ENCODE measurements around the gene HBEGF.

Gene HBEGF

DNA sequence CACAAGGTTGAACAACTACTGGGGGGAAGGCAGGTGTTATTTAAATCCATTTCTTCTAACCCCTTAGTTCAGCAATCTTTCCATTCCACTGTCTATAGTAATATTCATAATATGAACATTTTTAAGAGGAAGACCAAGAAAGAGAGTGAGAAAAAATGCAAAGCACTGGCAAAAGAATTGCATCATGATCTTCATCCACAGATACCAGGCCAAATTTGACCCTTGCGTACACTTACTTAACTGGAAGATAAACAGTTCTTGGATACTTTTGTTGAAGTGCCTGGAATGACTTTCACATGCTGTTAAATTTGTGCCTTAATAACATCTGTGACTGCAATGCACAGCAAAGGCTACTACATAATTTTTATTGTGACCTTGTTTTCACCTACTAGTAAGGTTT, 45.3 kb downstream of the HBEGF start:
- no peak for DNase-seq

DNA sequence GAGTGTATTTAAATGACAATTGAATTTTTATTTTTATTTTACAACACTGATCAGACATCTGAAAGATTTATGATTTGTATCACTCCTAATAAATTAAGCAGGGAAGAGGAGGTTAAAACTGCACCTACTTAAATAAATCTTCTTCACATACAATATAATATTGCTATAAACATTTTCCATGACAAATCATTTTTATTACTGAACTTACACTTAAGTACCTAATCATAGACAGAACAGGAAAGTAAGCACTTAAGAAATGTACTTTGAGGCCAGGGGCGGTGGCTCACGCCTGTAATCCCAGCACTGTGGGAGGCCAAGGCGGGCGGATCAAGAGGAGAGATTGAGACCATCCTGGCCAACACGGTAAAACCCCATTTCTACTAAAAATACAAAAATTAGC, 47.3 kb downstream of the HBEGF start:
- DNase-seq, result no peak

DNA sequence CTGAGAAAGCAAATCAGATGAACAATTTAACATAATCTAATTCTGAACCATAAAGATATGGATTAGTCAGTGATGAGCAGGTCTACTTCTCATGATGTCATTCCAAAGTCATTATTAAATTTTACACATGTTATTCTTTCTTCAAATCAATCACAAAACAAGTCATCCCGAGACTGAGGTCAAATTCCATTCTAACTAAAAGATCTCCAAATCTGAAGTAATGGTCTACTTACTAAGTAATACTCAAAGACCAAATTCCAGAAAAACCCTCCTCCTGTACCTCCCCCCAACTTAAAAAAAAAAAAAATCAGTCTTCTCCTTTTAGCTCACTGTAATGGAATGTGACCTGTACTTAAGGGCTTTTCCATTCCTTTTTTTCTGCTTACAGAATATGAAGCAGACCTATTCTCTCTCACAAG, 48.2 kb downstream of the HBEGF start:
- no peak for DNase-seq

DNA sequence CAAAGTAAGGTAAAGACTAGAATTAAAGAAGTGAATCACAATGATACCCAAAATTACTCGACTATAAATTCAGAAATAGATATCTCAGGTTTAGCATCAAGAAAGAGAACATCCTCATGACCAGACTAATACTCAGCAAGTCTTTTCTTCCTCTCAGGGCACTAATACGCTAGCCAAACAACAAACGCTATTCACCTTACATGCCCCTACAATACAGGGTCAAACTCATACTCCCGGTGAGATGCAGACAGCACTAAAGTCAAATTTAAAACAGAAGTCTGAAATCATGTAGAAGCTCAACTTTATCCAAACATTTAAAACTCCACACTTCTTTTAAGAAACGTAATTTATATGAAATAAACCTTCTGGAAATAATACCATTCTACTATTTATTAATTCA, 49.1 kb downstream of the HBEGF start:
- no peak for DNase-seq

DNA sequence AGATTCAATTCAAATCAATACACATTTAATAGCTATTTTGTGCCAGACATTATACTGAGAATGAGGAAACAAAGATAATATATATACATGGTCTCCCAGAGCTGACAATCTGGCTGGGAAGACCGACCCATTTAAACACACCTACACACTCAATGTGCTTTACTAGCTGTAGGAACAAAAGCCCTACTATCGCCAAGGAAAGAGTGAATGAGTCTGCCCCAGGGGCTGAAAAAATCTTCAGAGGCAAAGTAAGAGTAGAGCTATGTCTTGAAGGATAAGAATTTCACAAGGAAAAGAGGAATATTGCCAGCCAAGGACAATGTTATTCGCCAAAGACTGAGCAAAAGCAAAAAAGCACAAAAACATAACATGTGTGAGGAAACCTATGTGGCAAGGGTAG, 50.1 kb downstream of the HBEGF start:
- DNase-seq, result no peak

DNA sequence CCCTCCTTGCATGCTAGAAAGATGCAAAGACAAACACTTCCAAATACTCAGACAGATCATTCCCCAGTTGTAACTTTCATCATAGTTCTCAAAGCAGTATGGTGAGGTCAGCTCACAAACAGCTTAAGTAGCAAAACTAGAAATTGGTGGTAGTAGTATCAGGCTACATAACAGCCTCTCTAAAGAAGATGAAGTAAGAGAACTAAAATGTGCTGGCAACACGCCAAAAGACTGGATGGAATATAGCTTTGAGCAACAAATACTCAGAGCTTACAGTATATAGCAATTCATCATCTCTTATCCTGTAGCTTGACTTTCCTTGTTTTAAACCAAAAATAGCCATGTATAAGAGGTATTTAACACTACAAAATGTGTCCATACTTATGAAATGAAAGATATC, 51.0 kb downstream of the HBEGF start:
- peak in 1 of 2 experiments; percentile 24 for DNase-seq

DNA sequence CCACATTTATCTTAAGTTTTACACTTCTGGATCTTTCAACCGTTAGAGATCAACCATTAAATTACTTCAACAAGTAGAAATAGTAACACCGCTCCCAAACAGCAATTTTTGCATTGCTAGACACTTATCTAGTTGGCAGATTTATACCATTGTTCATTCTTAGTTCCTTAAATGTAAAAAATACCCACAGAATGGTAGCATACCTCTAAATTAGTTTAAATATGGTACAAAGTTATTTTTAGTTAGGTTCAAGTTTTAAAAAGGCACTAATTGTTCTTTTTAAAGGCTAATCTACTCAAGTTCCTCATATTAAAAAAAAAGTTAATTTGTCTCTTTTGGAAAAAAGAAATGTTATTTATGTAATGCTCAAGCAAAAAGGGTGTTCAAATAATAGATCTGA, 51.6 kb downstream of the HBEGF start:
- no peak for DNase-seq

DNA sequence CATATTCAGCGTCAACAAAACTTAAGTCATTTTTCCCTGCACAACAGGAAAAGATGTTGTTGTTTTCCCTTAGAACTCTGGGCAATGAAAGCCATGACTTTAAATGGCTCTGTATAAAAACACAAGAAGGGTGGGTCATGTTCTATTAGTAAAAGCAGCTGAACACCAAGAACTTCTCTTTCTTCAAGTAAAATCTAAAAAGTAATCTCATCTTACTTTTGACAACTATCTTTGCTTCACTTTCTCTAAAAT, 52.6 kb downstream of the HBEGF start:
- DNase-seq, result no peak

DNA sequence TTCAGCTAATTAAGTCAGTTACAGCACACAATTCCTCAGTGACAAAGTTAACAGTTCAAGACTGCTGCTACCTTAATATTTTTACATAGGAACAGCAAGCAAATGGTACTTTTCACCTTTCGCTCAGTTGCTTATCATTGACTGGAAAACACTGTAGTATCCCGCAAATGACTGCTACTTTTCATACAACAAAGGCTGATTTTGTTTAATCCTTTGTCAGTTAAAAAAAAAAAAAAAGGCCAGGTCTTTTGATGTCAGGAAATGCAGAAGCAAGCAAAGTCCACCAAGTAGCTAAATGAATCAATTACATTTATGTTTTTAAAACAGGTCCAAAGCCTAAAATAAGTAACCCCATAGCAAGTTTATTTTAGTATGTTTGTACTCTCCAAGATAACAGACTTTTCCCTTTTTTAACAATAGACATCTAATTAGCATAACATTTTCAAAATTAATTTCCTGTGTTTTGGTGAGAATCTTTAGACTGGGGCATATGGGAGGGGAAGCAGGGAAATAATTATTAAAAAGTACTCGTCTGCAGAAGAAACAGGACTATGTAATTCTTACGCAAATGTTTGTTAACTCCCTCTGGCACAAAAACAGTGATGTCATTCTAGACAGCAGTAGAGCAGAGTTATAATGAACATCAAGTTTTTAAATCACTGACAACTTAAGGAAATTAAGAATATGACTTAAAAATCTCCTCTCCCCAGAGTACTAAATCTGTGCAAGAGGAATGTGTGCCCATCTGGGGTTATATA, 53.1 kb downstream of the HBEGF start:
- DNase-seq, result no peak

DNA sequence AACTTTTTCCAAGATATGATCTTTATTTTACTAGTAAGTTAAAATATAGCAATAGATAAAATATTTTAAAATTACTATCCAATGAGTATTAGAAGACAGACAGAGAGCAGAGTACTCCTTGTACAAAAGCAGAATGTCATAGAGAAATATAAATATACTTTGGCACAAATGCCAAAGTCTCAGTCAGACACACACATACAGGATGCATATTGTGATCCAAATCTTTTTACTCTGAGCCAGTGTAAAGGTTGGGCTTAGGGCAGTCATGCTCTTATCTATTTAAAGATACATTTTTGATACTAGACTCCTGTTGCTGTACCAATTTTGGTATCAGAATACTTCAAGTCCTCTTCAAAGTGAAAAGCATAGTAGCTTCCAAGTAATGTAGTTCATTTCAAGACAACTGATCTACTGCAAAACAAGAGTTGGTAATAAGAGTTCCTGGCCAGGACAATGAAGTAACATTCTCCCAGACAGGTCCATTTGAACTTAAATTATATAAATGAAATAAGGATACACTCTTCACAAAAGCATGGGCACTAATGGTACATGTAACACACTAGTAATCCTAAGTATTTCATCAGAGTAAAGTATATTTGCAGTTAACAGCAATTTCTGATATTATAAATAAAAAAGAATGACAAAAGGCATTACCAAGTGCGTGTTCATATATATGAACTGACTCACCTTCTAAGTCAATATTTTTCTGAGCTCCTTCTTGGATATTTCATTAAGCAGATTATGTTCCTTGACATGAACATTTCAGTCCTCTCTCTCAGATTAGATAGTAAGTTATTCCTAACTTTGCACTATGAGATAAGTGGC, 54.0 kb downstream of the HBEGF start:
- no peak for DNase-seq

DNA sequence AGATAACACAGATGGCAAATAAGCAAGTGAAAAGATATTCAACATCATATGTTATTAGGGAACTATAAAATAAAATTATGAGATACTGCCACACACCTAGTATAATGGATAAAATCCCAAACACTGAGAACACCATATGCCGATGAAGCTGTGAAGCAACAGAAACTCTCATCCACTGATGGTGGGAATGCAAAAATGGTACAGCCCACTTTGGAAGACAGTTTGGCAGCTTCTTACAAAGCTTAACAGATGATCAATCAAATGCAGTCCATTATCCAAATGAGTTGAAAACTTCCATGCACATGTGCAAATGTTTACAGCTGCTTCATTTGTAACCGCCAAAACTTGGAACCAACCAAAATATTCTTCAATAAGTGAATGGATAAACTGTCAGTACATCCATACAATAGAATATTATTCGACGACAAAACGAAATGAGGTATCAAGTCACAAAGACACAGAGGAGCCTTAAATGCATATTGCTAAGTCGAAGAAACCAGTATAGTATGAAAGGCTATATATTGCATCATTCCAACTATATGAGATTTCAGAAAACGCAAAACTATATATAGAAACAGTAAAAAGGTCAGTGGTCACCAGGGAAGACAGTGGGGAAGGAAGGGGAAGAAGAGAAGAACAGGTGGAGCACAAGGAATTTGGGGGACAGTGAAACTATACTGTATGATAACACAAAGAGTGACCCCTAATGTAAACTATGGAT, 58.4 kb downstream of the HBEGF start:
- no peak for DNase-seq

DNA sequence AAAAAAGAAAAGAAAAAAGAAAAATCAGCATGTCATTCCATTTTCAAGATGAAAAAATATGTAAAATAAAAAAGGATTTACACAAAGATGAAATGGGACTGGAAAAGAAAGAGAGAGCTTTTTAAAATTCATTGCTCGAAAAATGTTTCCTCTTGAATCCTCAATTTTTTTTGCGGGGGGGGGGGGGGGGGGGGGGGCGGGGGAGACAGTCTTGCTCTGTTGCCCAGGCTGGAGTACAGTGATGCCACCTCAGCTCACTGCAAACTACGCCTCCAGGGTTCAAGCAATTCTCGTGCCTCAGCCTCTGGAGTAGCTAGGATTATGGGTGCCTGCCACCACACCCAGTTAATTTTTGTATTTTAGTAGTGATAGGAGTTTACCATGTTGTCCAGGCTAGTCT, 60.0 kb downstream of the HBEGF start:
- DNase-seq, result no peak

DNA sequence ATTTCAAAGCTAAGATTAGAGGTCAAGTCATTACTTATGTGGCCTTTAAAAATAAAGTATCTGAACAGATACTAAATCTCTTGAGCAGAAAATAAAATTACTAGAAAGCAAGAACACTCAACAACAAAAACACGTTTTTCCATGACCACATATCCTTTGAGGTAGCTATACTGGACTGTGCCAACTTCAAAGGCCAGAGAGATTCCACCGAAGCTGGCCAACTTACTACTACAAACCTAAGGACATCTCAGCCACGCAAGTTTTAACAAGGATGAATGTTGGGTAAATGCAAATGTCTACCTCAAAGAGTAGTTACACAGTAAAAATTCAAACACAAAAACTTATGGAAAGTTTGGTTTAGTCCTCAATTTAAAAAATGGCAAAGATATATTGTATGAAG, 62.4 kb downstream of the HBEGF start:
- no peak for DNase-seq
